ENCODE data around the gene LIMS2. TPM values are rescaled to one million over a fixed set of nuclear protein-coding genes. Genes with fewer than 3 reads are reported as not detected.
A peak's percentile ranks its signal among the peaks of the same experiment; 100 is the strongest.

Gene LIMS2
- polyA plus RNA-seq, 2 donors = 32.4 to 58.4 TPM

DNA sequence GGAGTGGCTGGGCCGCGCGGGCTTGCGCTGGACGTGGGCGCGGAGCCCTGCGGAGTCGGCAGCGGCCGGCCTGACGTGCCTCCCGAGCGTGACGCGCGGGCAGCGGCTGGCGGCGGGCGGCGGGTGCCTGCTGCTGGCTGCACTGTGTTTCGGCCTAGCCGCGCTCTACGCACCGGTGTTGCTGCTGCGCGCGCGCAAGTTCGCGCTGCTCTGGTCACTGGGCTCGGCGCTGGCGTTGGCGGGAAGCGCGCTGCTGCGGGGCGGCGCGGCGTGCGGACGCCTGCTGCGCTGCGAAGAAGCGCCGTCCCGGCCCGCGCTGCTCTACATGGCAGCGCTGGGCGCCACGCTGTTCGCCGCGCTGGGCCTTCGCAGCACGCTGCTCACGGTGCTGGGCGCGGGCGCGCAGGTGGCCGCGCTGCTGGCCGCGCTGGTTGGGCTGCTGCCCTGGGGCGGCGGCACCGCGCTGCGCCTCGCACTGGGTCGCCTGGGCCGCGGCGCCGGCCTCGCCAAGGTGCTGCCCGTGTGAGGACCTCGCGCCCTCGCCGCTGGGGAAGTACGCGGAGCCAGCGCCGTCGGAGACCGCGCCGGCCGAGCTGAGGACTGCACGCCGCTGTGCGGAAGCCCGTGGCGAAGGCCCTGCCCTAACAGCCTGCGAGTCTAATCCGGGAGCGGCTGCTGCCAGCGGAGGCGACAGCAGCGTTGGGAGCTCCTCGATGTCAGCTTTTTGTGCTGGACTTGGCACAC is 26.5 kb upstream of the LIMS2 start:
- Histone ChIP-seq H3K27me3 (ENCODE audit: control insufficient read depth in 1 of 2, insufficient read depth in 2 of 2, low read length in 2 of 2) (no peaks in the 10 kb centered on the region), H3K27ac (ENCODE audit: low read depth in 2 of 2, low read length in 1 of 2) (peak overlapping the region; percentile 98 to 100), H3K4me1 (ENCODE audit: control insufficient read depth in 2 of 2, insufficient read depth in 2 of 2, low read length in 1 of 2) (peaks cover 4 to 8% of the 10 kb centered on the region in 2 donors), H3K4me3 (ENCODE audit: low read depth in 1 of 2, low read length in 2 of 2) (peak overlapping the region; percentile 81 to 93), H3K9me3 (ENCODE audit: control insufficient read depth in 2 of 2, insufficient read depth in 1 of 2, low read depth in 1 of 2, low read length in 1 of 2) (no peaks in the 10 kb centered on the region), H3K36me3 (ENCODE audit: control insufficient read depth in 2 of 2, insufficient read depth in 2 of 2, low read length in 1 of 2) (peaks cover 2 to 3% of the 10 kb centered on the region in 2 donors)
- WGBS, 2 donors = 0 to 1% methylated on average over 94 to 108 of the region's 108 CpGs

DNA sequence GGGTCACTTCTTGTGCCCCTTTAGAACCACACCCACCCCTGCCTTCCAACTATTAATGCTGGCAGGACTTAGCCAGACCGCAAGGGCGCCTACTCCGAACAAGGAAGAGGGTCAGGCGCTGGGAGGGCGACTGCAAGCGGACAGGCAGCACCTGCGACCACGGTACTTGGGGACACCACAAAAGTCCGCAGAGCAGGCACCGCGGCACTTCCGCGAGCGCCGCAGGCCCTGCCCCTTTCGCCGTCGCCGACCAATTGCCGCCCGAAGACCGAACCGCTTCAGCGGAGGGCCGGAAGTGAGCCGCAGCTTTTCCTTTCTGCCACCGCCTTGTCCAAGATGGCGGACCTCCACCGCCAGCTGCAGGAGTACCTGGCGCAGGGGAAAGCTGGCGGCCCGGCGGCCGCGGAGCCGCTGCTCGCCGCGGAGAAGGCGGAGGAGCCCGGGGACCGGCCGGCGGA is 25.9 kb upstream of the LIMS2 start, which contains the start of gene SFT2D3:
TSS of gene SFT2D3 (plus strand) at position 305 of the 458 bp plus-strand sequence. CDS start at position 337, 32 bp downstream.
- H3K4me3 ChIP-seq (ENCODE audit: low read depth in 1 of 2, low read length in 2 of 2) = peak within 1 kb of the TSS; percentile 81 to 93
- H3K27ac ChIP-seq (ENCODE audit: low read depth in 2 of 2, low read length in 1 of 2) = peak within 1 kb of the TSS; percentile 98 to 100
- WGBS, 2 donors = 0% methylated on average over 43 to 44 of the region's 44 CpGs
- H3K4me1 ChIP-seq (ENCODE audit: control insufficient read depth in 2 of 2, insufficient read depth in 2 of 2, low read length in 1 of 2) = peaks cover 4 to 8% of the 10 kb centered on the region in 2 donors
- H3K9me3 ChIP-seq (ENCODE audit: control insufficient read depth in 2 of 2, insufficient read depth in 1 of 2, low read depth in 1 of 2, low read length in 1 of 2) = no peaks in the 10 kb centered on the region
- no peaks in the 10 kb centered on the region for H3K36me3 ChIP-seq (ENCODE audit: control insufficient read depth in 2 of 2, insufficient read depth in 2 of 2, low read length in 1 of 2)
- no peaks in the 10 kb centered on the region for H3K27me3 ChIP-seq (ENCODE audit: control insufficient read depth in 1 of 2, insufficient read depth in 2 of 2, low read length in 2 of 2)

DNA sequence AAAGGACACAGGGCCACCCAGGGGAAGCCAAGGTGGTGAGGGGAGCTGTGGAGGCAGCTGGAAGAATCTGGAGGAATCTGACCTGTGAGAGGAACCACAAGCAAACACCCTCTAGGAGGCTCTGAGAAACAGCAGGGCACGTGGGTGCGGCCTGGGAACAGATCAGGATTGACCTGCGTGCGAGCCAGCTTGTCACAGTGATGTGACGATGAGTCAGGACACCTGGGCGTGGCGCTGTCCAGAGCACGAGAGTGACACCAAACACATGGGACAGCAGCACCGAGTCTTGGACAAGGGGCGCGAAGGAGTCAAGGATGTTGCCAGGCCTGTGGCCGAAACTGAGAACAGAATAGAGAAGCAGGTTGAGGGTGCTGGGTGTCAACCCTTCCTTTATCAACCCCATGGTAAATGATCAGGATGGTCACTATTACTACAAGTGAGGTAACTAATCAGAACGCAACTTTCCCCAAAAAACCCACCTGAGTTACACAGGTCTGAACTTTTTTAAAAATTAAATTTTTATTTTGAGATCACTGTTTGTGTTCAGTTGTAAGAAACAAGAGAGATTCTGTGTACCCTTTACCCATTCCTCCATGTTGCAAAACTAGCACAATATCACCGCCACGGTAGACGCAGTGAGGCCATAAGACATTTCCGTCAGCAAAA is 25.3 kb upstream of the LIMS2 start:
- Histone ChIP-seq H3K9me3 (ENCODE audit: control insufficient read depth in 2 of 2, insufficient read depth in 1 of 2, low read depth in 1 of 2, low read length in 1 of 2) (no peaks in the 10 kb centered on the region), H3K36me3 (ENCODE audit: control insufficient read depth in 2 of 2, insufficient read depth in 2 of 2, low read length in 1 of 2) (no peaks in the 10 kb centered on the region), H3K27ac (ENCODE audit: low read depth in 2 of 2, low read length in 1 of 2) (peak overlapping the region; percentile 98 to 100), H3K27me3 (ENCODE audit: control insufficient read depth in 1 of 2, insufficient read depth in 2 of 2, low read length in 2 of 2) (no peaks in the 10 kb centered on the region), H3K4me3 (ENCODE audit: low read depth in 1 of 2, low read length in 2 of 2) (peak overlapping the region; percentile 81 to 93), H3K4me1 (ENCODE audit: control insufficient read depth in 2 of 2, insufficient read depth in 2 of 2, low read length in 1 of 2) (peaks cover 6 to 11% of the 10 kb centered on the region in 2 donors)
- 43 to 47% methylated on average over 17 of the region's 17 CpGs for WGBS, 2 donors

DNA sequence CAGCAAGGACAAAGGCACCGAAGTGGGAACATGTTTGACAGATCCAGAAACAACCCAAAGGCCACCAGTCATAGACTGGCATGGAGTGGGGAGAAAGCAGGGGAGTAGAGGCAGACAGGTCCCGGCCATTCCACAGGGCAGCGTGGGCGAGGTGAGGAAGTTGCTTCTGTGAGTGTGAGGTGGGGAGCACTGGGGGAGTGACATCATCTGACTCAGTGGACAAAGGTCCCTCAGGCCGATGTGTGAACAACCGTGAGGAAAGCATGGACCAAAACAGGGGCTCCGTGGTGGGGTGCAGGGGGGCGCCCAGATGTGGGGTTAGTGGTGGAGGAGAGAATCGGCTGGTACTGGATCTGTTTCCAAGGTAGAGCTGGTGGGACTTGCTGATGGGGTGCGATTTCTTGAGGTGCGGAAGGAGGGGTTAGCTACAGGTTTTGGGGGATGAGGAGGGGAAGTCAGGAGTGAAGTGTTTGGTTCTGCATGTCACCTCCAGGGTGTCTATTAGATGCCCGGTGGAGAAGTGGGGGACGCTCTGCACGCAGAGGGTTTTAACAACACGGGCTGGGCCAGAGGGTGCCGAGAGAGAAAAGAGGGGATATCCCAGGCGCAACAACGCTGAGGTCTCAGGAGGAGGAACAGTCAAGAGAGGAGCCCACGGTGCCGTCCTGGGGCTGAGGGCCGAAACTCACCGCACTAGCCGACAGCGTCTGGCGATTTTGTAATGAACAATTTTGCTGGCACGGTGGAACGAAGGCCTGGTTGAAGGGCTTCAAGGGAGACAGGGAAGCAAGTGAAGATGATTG is 23.4 kb upstream of the LIMS2 start:
- H3K27ac ChIP-seq (ENCODE audit: low read depth in 2 of 2, low read length in 1 of 2) = no peak overlapping the region
- H3K27me3 ChIP-seq (ENCODE audit: control insufficient read depth in 1 of 2, insufficient read depth in 2 of 2, low read length in 2 of 2) = no peaks in the 10 kb centered on the region
- peaks cover 6 to 12% of the 10 kb centered on the region in 2 donors for H3K4me1 ChIP-seq (ENCODE audit: control insufficient read depth in 2 of 2, insufficient read depth in 2 of 2, low read length in 1 of 2)
- no peak overlapping the region for H3K4me3 ChIP-seq (ENCODE audit: low read depth in 1 of 2, low read length in 2 of 2)
- H3K36me3 ChIP-seq (ENCODE audit: control insufficient read depth in 2 of 2, insufficient read depth in 2 of 2, low read length in 1 of 2) = no peaks in the 10 kb centered on the region
- WGBS, 2 donors = 95 to 96% methylated on average over 27 of the region's 27 CpGs
- no peaks in the 10 kb centered on the region for H3K9me3 ChIP-seq (ENCODE audit: control insufficient read depth in 2 of 2, insufficient read depth in 1 of 2, low read depth in 1 of 2, low read length in 1 of 2)

DNA sequence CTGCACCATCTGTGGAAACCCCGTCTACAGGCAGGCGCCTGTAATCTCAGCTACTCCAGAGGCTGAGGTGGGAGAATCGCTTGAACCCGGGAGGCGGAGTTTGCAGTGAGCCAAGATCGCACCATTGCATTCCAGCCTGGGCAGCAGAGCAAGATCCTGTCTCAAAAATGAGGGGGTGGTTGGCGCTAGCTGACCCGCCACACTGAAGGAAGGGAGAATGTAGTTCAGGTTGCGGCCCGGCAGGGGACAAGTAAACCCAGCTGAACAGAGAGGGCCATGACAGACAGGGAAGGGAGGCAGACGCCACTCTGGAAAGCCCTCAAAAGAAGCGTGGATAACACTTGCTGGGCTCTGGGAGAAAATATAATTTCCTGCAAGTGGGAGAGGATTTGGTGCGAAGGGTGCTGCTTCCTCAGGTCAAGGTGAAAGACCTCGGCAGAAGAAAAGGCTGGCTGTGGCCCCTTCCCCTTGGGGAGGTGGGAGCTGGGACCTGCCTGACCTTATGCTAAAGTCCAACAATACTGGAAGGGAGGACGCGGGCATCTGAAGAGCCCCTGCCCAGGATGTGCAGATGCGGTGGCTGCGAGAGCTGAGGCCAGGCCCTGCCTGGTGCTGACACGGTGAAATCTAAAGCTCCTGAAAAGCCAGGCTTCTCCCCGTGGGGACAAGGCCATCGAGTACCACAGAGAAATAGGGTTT is 22.3 kb upstream of the LIMS2 start:
- H3K27ac ChIP-seq (ENCODE audit: low read depth in 2 of 2, low read length in 1 of 2) = no peak overlapping the region
- no peaks in the 10 kb centered on the region for H3K36me3 ChIP-seq (ENCODE audit: control insufficient read depth in 2 of 2, insufficient read depth in 2 of 2, low read length in 1 of 2)
- no peaks in the 10 kb centered on the region for H3K9me3 ChIP-seq (ENCODE audit: control insufficient read depth in 2 of 2, insufficient read depth in 1 of 2, low read depth in 1 of 2, low read length in 1 of 2)
- no peak overlapping the region for H3K4me3 ChIP-seq (ENCODE audit: low read depth in 1 of 2, low read length in 2 of 2)
- no peaks in the 10 kb centered on the region for H3K27me3 ChIP-seq (ENCODE audit: control insufficient read depth in 1 of 2, insufficient read depth in 2 of 2, low read length in 2 of 2)
- 92 to 95% methylated on average over 21 of the region's 21 CpGs for WGBS, 2 donors
- H3K4me1 ChIP-seq (ENCODE audit: control insufficient read depth in 2 of 2, insufficient read depth in 2 of 2, low read length in 1 of 2) = peaks cover 2 to 9% of the 10 kb centered on the region in 2 donors

DNA sequence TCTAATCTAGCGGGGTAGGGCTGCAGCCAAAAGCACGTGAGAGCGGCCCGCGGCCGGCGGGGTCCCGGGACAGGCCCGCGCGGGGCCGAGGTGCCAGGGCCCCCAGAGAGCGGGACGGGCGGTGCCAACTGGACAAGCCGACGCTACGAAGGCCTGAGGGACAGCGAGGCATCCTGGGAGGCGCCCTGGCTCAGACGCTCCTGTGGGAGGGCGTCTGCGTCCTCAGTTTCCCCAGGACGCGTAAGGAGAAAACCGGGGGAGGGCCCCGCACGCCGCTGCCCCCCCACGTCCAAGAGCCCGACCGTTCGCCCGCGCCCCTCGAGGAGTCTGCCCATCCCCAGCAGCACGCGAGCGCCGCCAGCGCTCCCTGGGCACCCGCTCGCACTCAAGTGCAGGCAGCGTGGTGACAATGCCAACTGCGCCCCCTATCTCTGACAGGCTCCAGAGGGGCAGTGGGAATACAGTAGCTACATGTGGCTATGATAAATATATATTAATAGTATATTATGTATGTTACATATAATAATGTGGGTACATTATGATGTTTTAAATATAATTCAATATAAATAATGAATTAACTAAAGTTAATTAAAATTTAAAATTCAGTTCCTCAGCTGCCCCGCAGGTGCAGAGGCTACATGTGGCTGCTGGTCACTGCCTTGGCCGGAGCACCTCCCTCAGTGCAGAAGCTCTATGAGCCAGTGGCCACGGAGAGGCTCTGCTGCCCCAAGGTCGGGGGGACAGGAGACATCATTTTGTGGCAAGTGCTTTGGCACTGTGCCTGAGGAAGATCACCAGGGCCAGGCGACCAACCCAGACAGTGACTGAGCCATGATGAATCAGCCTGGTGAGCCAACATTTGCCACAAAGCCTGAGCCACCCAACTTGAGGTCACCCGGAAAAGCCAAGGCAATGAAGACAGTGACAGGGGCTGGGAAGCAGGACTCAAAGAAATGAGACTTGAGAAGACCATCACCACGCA is 20.5 kb upstream of the LIMS2 start:
- peak overlapping the region in 1 of 2 donors; percentile 34 for H3K27ac ChIP-seq (ENCODE audit: low read depth in 2 of 2, low read length in 1 of 2)
- H3K4me3 ChIP-seq (ENCODE audit: low read depth in 1 of 2, low read length in 2 of 2) = peak overlapping the region; percentile 9 to 12
- peaks cover 2 to 9% of the 10 kb centered on the region in 2 donors for H3K4me1 ChIP-seq (ENCODE audit: control insufficient read depth in 2 of 2, insufficient read depth in 2 of 2, low read length in 1 of 2)
- H3K27me3 ChIP-seq (ENCODE audit: control insufficient read depth in 1 of 2, insufficient read depth in 2 of 2, low read length in 2 of 2) = no peaks in the 10 kb centered on the region
- peaks cover under 1% of the 10 kb centered on the region in 2 donors for H3K9me3 ChIP-seq (ENCODE audit: control insufficient read depth in 2 of 2, insufficient read depth in 1 of 2, low read depth in 1 of 2, low read length in 1 of 2)
- no peaks in the 10 kb centered on the region for H3K36me3 ChIP-seq (ENCODE audit: control insufficient read depth in 2 of 2, insufficient read depth in 2 of 2, low read length in 1 of 2)
- 34 to 43% methylated on average over 52 of the region's 52 CpGs for WGBS, 2 donors

DNA sequence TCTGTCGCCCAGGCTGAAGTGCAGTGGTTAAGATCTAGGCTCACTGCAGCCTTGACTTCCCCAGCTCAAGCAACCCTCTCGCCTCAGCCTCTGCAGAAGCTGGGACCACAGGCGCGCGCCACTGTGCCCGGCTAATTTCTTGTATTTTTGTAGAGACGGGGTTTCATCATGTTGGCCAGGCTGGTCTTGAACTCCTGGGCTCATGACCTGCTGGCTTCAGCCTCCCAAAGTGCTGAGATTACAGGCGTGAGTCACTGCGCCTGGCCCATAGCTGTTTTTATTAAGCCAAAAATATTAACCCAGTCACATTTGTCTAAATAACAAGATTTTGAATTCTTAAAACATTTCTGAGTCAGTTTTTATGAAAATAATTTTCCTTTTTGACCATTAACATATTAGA is 19.7 kb upstream of the LIMS2 start:
- 83 to 84% methylated on average over 9 of the region's 9 CpGs for WGBS, 2 donors
- Histone ChIP-seq H3K9me3 (ENCODE audit: control insufficient read depth in 2 of 2, insufficient read depth in 1 of 2, low read depth in 1 of 2, low read length in 1 of 2) (peaks cover 7 to 8% of the 10 kb centered on the region in 2 donors), H3K27ac (ENCODE audit: low read depth in 2 of 2, low read length in 1 of 2) (no peak overlapping the region), H3K36me3 (ENCODE audit: control insufficient read depth in 2 of 2, insufficient read depth in 2 of 2, low read length in 1 of 2) (no peaks in the 10 kb centered on the region), H3K4me1 (ENCODE audit: control insufficient read depth in 2 of 2, insufficient read depth in 2 of 2, low read length in 1 of 2) (peaks cover 2 to 4% of the 10 kb centered on the region in 2 donors), H3K4me3 (ENCODE audit: low read depth in 1 of 2, low read length in 2 of 2) (no peak overlapping the region), H3K27me3 (ENCODE audit: control insufficient read depth in 1 of 2, insufficient read depth in 2 of 2, low read length in 2 of 2) (no peaks in the 10 kb centered on the region)

DNA sequence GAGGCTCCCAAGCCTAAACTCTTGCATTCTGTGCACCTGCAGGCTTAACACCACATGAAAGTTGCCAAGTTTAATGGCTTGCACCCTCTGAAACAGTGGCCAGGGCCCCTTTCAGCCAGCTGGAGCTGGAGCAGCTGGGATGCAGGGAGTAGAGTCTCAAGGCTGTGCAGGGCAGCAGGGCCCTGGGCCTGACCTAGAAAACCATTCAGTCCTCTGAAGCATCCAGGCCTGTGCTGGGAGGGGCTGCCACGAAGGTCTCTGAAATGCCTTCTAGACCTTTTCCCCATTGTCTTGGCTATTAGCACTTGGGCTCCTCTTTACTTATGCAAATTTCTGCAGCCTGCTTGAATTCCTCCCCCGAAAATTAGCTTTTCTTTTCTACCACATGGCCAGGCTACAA is 15.4 kb upstream of the LIMS2 start:
- 81 to 87% methylated on average over 2 of the region's 2 CpGs for WGBS, 2 donors

More for the DNA sequence above, 15.4 kb upstream of the LIMS2 start:
- Histone ChIP-seq H3K9me3 (ENCODE audit: control insufficient read depth in 2 of 2, insufficient read depth in 1 of 2, low read depth in 1 of 2, low read length in 1 of 2) (peaks cover 7 to 8% of the 10 kb centered on the region in 2 donors), H3K27ac (ENCODE audit: low read depth in 2 of 2, low read length in 1 of 2) (no peak overlapping the region), H3K4me3 (ENCODE audit: low read depth in 1 of 2, low read length in 2 of 2) (no peak overlapping the region), H3K4me1 (ENCODE audit: control insufficient read depth in 2 of 2, insufficient read depth in 2 of 2, low read length in 1 of 2) (peaks cover 0 to 1% of the 10 kb centered on the region in 2 donors), H3K36me3 (ENCODE audit: control insufficient read depth in 2 of 2, insufficient read depth in 2 of 2, low read length in 1 of 2) (no peaks in the 10 kb centered on the region), H3K27me3 (ENCODE audit: control insufficient read depth in 1 of 2, insufficient read depth in 2 of 2, low read length in 2 of 2) (no peaks in the 10 kb centered on the region)
